CD4-positive, alpha-beta T cell treated with Interleukin-15 for 4 hours (primary cell): ENCODE data around the gene DLG2.

ENCODE experiments used
- DNase-seq: peaks from one replicate; pipeline ENCODE4 v3.0.0-alpha.2; 2020; ENCODE audit warnings: low spot score

The DLG2 gene

GRCh38 chr11:83569134-83569805, 2057.9 kb downstream of the DLG2 start:
- no peak for DNase-seq

- DNase-seq, result no peak
These were observed 2058.6 kb downstream of the DLG2 start for GRCh38 chr11:83568516-83568915.

GRCh38 chr11:83566950-83567349, 2060.2 kb downstream of the DLG2 start:
- no peak for DNase-seq

GRCh38 chr11:83564870-83565269, 2062.3 kb downstream of the DLG2 start:
- no peak for DNase-seq

GRCh38 chr11:83558281-83558680, 2068.9 kb downstream of the DLG2 start:
- DNase-seq, result no peak

- no peak for DNase-seq
These were observed 2069.5 kb downstream of the DLG2 start for GRCh38 chr11:83557653-83558052.

GRCh38 chr11:83554876-83555275, 2072.3 kb downstream of the DLG2 start:
- DNase-seq, result no peak

- DNase-seq, result no peak
These were observed 2077.0 kb downstream of the DLG2 start for GRCh38 chr11:83549984-83550667.

- no peak for DNase-seq
These were observed 2080.8 kb downstream of the DLG2 start for GRCh38 chr11:83546368-83546767.

- DNase-seq, result no peak
These were observed 2081.5 kb downstream of the DLG2 start for GRCh38 chr11:83545494-83546260.

GRCh38 chr11:83544846-83545245, 2082.3 kb downstream of the DLG2 start:
- no peak for DNase-seq

- DNase-seq, result no peak
These were observed 2083.3 kb downstream of the DLG2 start for GRCh38 chr11:83543706-83544439.

- DNase-seq, result no peak
These were observed 2084.3 kb downstream of the DLG2 start for GRCh38 chr11:83542861-83543260.

GRCh38 chr11:83540728-83541127, 2086.4 kb downstream of the DLG2 start:
- no peak for DNase-seq

- DNase-seq, result no peak
These were observed 2086.9 kb downstream of the DLG2 start for GRCh38 chr11:83540112-83540675.

- no peak for DNase-seq
These were observed 2088.9 kb downstream of the DLG2 start for GRCh38 chr11:83538286-83538685.

GRCh38 chr11:83537131-83537610, 2090.0 kb downstream of the DLG2 start:
- no peak for DNase-seq

- no peak for DNase-seq
These were observed 2094.0 kb downstream of the DLG2 start for GRCh38 chr11:83533166-83533565.

- DNase-seq, result no peak
These were observed 2098.3 kb downstream of the DLG2 start for GRCh38 chr11:83528877-83529276.

- DNase-seq, result no peak
These were observed 2098.9 kb downstream of the DLG2 start for GRCh38 chr11:83528225-83528624.

GRCh38 chr11:83523676-83524075, 2103.5 kb downstream of the DLG2 start:
- no peak for DNase-seq

- no peak for DNase-seq
These were observed 2104.2 kb downstream of the DLG2 start for GRCh38 chr11:83522911-83523310.
